Keratinocyte (primary cell): ENCODE results near the gene VAT1L. TPM values are rescaled to one million over a fixed set of nuclear protein-coding genes. Genes with fewer than 3 reads are reported as not detected.

ENCODE experiments used
- DNase-seq: peaks from one replicate; pipeline ENCODE4 v3.0.0-alpha.2; 2011; ENCODE audit warnings: low read depth, missing footprints, low spot score
- FAIRE-seq: peaks from 2 replicates; lab custom pipeline; 2011; peaks lifted over from hg19 to GRCh38; lab: Jason Lieb, UNC
- H2AFZ ChIP-seq: 2 replicates; pipeline ENCODE4 v1.6.0; 2012; ENCODE audit warnings: low read length, control low read depth, inconsistent platforms; ENCODE audit not compliant: control insufficient read depth
- H3K27ac ChIP-seq: 2 replicates; pipeline ENCODE4 v1.5.1; 2011; ENCODE audit warnings: low read length; ENCODE audit not compliant: control insufficient read depth, insufficient read depth
- H3K27me3 ChIP-seq: 3 replicates; pipeline ENCODE4 v1.6.0; 2011; ENCODE audit warnings: low read length; ENCODE audit not compliant: control insufficient read depth, insufficient read depth; ENCODE audit errors: extremely low read depth
- H3K36me3 ChIP-seq, 2 experiments: 2 replicates in 1 of 2; 3 replicates in 1 of 2; pipeline ENCODE4 v1.5.1; 2011; ENCODE audit warnings: low read length in 2 of 2, mild to moderate bottlenecking in 1 of 2; ENCODE audit not compliant: control insufficient read depth in 2 of 2, insufficient read depth in 2 of 2; ENCODE audit errors: extremely low read depth in 1 of 2
- H3K4me1 ChIP-seq: 3 replicates; pipeline ENCODE4 v1.5.1; 2011; ENCODE audit warnings: low read length; ENCODE audit not compliant: control insufficient read depth, insufficient read depth; ENCODE audit errors: extremely low read depth
- H3K4me2 ChIP-seq: 3 replicates; pipeline ENCODE4 v1.6.0; 2011; ENCODE audit warnings: low read depth, low read length; ENCODE audit not compliant: control insufficient read depth, insufficient read depth; ENCODE audit errors: extremely low read depth
- H3K4me3 ChIP-seq, 3 experiments: fragments of 200-600 bp in 1 of 3; sonication (generic) in 1 of 3; 2 replicates in 2 of 3; 3 replicates in 1 of 3; pipeline ENCODE4 v1.5.1; 2011 to 2016; ENCODE audit warnings: low read length in 3 of 3, mild to moderate bottlenecking in 3 of 3, control low read depth in 2 of 3, inconsistent platforms in 1 of 3, low read depth in 1 of 3, mixed read lengths in 1 of 3, mixed run types in 1 of 3, moderate library complexity in 1 of 3; ENCODE audit not compliant: control insufficient read depth in 2 of 3, insufficient read depth in 2 of 3; ENCODE audit errors: extremely low read depth in 1 of 3
- H3K79me2 ChIP-seq: 2 replicates; pipeline ENCODE4 v1.6.0; 2012; ENCODE audit warnings: low read length; ENCODE audit not compliant: control insufficient read depth, insufficient read depth
- H3K9ac ChIP-seq: 3 replicates; pipeline ENCODE4 v1.6.0; 2011; ENCODE audit warnings: low read length; ENCODE audit not compliant: control insufficient read depth, insufficient read depth; ENCODE audit errors: extremely low read depth
- H3K9me1 ChIP-seq: 3 replicates; pipeline ENCODE4 v1.6.0; 2011; ENCODE audit warnings: low read length; ENCODE audit not compliant: control insufficient read depth, insufficient read depth; ENCODE audit errors: extremely low read depth
- H3K9me3 ChIP-seq: 2 replicates; pipeline ENCODE4 v1.5.1; 2012; ENCODE audit warnings: low read depth, low read length; ENCODE audit not compliant: control insufficient read depth
- H4K20me1 ChIP-seq: 3 replicates; pipeline ENCODE4 v1.6.0; 2011; ENCODE audit warnings: low read length; ENCODE audit not compliant: control insufficient read depth, insufficient read depth; ENCODE audit errors: extremely low read depth
- EZH2 ChIP-seq: IDR thresholded peaks from one replicate; pipeline ENCODE4 v1.6.1; 2012; ENCODE audit warnings: inconsistent platforms, mild to moderate bottlenecking, low read length, moderate library complexity
- dilution Hi-C: fragments of 300-500 bp; cut with MboI; formaldehyde crosslinking; loops from one replicate; pipeline ENCODE4 v1.7.0; 2020; ENCODE audit warnings: low sequenced_read_pairs; ENCODE audit not compliant: extremely low pct_ligation_motif_present
- polyA plus RNA-seq, 5 experiments: library from polyadenylated mRNA; depleted of rRNA in 3 of 5; stranded (reverse) in 3 of 5; stranded (forward) in 1 of 5; unstranded in 1 of 5; fragments of >200 nt; gene quantifications; 1 replicate in 1 of 5; 2 replicates in 3 of 5; 3 replicates in 1 of 5; pipeline versions ENCODE4 v1.2.1 to v1.2.3, GENCODE V29; 2011 to 2012; ENCODE audit warnings: missing spikeins in 2 of 5, low read depth in 1 of 5, low replicate concordance in 1 of 5
- TF ChIP-seq, protein P1 (sequence below), 3 experiments: IDR thresholded peaks in 1 of 3; conservative IDR thresholded peaks in 1 of 3; optimal IDR thresholded peaks in 1 of 3; 2 replicates in 2 of 3; 3 replicates in 1 of 3; pipeline versions ENCODE3 to v1.5.1; 2011; ENCODE audit warnings: low read length in 3 of 3, mild to moderate bottlenecking in 3 of 3, moderate library complexity in 2 of 3, control low read depth in 1 of 3, inconsistent platforms in 1 of 3; ENCODE audit not compliant: insufficient read depth in 2 of 3; ENCODE audit errors: extremely low read depth in 1 of 3

VAT1L gene
- polyA plus RNA-seq, 1 donor (not counting 4 experiments of a cell fraction or from before 2014, with no cell fraction given), result not detected

- no peak overlapping the region for H3K4me3 ChIP-seq
- H4K20me1 ChIP-seq, result no peaks in the 10 kb centered on the region
- TF ChIP-seq, protein P1, sequence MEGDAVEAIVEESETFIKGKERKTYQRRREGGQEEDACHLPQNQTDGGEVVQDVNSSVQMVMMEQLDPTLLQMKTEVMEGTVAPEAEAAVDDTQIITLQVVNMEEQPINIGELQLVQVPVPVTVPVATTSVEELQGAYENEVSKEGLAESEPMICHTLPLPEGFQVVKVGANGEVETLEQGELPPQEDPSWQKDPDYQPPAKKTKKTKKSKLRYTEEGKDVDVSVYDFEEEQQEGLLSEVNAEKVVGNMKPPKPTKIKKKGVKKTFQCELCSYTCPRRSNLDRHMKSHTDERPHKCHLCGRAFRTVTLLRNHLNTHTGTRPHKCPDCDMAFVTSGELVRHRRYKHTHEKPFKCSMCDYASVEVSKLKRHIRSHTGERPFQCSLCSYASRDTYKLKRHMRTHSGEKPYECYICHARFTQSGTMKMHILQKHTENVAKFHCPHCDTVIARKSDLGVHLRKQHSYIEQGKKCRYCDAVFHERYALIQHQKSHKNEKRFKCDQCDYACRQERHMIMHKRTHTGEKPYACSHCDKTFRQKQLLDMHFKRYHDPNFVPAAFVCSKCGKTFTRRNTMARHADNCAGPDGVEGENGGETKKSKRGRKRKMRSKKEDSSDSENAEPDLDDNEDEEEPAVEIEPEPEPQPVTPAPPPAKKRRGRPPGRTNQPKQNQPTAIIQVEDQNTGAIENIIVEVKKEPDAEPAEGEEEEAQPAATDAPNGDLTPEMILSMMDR (optimal IDR thresholded peaks at IDR 0.05 in 1 of 3, IDR thresholded peaks at IDR 0.05 in 1 of 3, conservative IDR thresholded peaks at IDR 0.05 in 1 of 3; ENCODE audit: extremely low read depth in 1 of 3, insufficient read depth in 2 of 3, low read length in 3 of 3), result no peak
- TF ChIP-seq EZH2, result no peak
- H3K9ac ChIP-seq, result no peak overlapping the region
- H3K4me2 ChIP-seq, result no peak overlapping the region
- H3K27me3 ChIP-seq, result no peaks in the 10 kb centered on the region
- no peak overlapping the region for H2AFZ ChIP-seq
- FAIRE-seq (no peak), DNase-seq (no peak)
- H3K4me1 ChIP-seq, result no peaks in the 10 kb centered on the region
- no peaks in the 10 kb centered on the region for H3K9me1 ChIP-seq
- no peak overlapping the region for H3K27ac ChIP-seq
- no peaks in the 10 kb centered on the region for H3K36me3 ChIP-seq
- dilution Hi-C loops, result no loop called here
- no peaks in the 10 kb centered on the region for H3K9me3 ChIP-seq
- H3K79me2 ChIP-seq, result no peaks in the 10 kb centered on the region
Observed at GRCh38 chr16:77868052-77868451, 79.7 kb downstream of the VAT1L start.

DNA sequence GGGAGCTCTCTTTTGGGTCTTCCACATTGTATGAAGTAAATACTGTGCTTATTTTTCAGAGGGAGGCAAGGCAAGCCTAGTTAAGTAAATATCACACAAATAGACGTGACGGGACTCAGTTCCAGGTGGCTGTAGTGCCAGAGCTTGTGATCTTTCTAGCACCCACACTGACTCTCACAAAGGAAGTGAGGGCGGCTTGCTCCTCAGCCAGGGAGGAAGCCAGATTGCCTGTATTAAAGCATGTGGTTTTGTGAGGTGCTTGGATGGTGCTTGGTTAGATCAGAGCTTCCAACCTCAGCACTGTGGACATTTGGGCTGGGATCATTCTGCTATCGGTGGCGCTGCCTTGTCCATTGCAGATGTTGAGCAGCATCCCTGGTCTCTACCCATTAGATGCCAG lies 80.1 kb downstream of the VAT1L start:
- Histone ChIP-seq H4K20me1 (no peaks in the 10 kb centered on the region), H3K27ac (no peak overlapping the region), H3K9me3 (no peaks in the 10 kb centered on the region), H2AFZ (no peak overlapping the region), H3K79me2 (no peaks in the 10 kb centered on the region), H3K9me1 (no peaks in the 10 kb centered on the region), H3K4me1 (no peaks in the 10 kb centered on the region), H3K9ac (no peak overlapping the region), H3K27me3 (no peaks in the 10 kb centered on the region), H3K4me2 (no peak overlapping the region), H3K36me3 (no peaks in the 10 kb centered on the region), H3K4me3 (no peak overlapping the region)
- no peak for FAIRE-seq
- TF ChIP-seq, protein P1 (optimal IDR thresholded peaks at IDR 0.05 in 1 of 3, IDR thresholded peaks at IDR 0.05 in 1 of 3, conservative IDR thresholded peaks at IDR 0.05 in 1 of 3; ENCODE audit: extremely low read depth in 1 of 3, insufficient read depth in 2 of 3, low read length in 3 of 3), result no peak
- TF ChIP-seq EZH2, result no peak
- DNase-seq, result no peak
- dilution Hi-C loops, result no loop called here
